RWPE1 (cell line): ENCODE data around the gene SLC39A11.
A peak's percentile ranks its signal among the peaks of the same experiment; 100 is the strongest.
"Not testable (repeated sequence)": the region's sequence is repeated elsewhere in the genome, so short reads cannot be mapped to it uniquely, and the experiment has no call there.

Source experiments
- CTCF ChIA-PET: fragments of 350-600 bp; sonication (Branson Sonifier 250); formaldehyde crosslinking; extraction: SDS; loops from one replicate; lab custom pipeline; 2021; lab: Yijun Ruan, JAX
- POLR2A ChIA-PET: fragments of 400-600 bp; formaldehyde crosslinking; extraction: SDS; loops from one replicate; lab custom pipeline; 2020; ENCODE audit warnings: antibody characterized with exemption; ENCODE audit not compliant: low non-redundant PET; lab: Yijun Ruan, JAX
- DNase-seq: peaks from one replicate; pipeline ENCODE4 v3.0.0; 2012; ENCODE audit warnings: low spot score
- H3K27ac ChIP-seq: fragments of 450-650 bp; 2 replicates; pipeline ENCODE4 v1.5.1; 2017
- CTCF ChIP-seq: fragments of 450-650 bp; conservative IDR thresholded peaks from 2 replicates; pipeline ENCODE4 v1.5.1; 2017; ENCODE audit warnings: low read depth, mild to moderate bottlenecking

SLC39A11 gene

GRCh38 chr17:73064084-73064938 lies 28.2 kb downstream of the SLC39A11 start:
- DNase-seq = no peak
- CTCF ChIA-PET = no interaction called here
- H3K27ac ChIP-seq = no peak overlapping the region
- POLR2A ChIA-PET = interaction anchor here (1.0 kb wide), 1 partner anchor 11 kb away, joined by 4 read pairs; no protein-coding TSS in a partner anchor
- no peak for TF ChIP-seq CTCF

DNA sequence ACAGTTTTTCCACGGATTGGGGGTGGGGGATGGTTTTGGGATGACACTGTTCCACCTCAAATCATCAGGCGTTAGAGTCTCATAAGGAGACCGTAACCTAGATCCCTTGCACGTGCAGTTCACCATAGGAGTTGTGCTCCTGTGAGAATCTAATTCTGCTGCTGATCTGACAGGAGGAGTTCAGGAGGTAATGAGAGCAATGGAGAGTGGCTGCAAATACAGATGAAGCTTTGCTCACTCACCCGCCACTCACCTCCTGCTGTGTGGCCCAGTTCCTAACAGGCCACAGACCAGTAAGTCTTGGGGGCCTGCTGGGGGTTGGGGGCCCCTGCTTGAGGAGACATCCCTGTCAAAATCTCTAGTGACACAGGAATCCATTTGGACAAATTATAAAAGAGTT lies 29.8 kb downstream of the SLC39A11 start:
- CTCF ChIA-PET = no interaction called here
- DNase-seq = no peak
- no peak overlapping the region for H3K27ac ChIP-seq
- no peak for TF ChIP-seq CTCF
- POLR2A ChIA-PET = no interaction called here

DNA sequence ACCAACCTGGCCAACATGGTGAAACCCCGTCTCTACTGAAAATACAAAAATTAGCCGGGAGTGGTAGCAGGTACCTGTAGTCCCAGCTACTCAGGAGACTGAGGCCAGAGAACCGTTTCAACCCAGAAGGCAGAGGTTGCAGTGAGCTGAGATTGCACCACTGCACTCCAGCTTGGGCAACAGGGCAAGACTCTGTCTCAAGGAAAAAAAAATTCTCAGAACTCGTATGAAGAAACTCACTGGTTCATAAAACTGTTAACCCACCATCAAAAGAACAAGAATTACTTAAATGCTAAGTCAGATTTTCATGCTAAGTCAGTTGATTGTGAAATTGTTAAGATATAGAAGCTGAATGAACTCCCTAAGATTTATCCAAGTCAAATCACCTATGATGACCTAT lies 31.3 kb downstream of the SLC39A11 start:
- H3K27ac ChIP-seq = no peak overlapping the region
- no peak for DNase-seq
- no peak for TF ChIP-seq CTCF
- ChIA-PET CTCF (interaction anchor here (0.7 kb wide), 1 partner anchor 28 kb away, joined by 4 read pairs; no protein-coding TSS in a partner anchor), POLR2A (no interaction called here)

GRCh38 chr17:73060721-73061120 lies 31.8 kb downstream of the SLC39A11 start:
- H3K27ac ChIP-seq = no peak overlapping the region
- POLR2A ChIA-PET = no interaction called here
- CTCF ChIA-PET = no interaction called here
- no peak for DNase-seq
- no peak for TF ChIP-seq CTCF

- CTCF ChIA-PET, H3K27ac ChIP-seq, POLR2A ChIA-PET: not testable (repeated sequence)
- peak; percentile 8 for DNase-seq
Measured at GRCh38 chr17:73059713-73060112, 32.8 kb downstream of the SLC39A11 start.

DNA sequence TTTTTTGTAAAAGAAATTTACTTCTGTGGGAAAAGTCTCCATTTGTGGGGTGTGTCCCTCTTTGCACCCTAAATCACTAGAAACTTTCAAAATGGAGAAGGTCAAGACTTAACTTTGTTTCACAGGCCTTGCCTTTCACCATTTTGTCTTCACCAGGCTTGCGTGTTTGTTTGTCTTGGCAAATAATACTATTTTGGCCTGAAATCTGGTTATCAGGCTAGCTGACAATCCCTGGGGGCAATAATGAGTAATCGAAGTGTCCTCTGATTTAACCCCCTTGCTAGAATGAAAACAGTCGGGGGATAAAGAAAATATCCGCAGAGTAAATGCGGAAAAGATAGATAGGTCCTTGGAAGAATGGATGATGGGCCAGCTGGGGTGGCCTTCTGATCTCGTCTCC lies 34.5 kb downstream of the SLC39A11 start:
- ChIA-PET POLR2A (no interaction called here), CTCF (no interaction called here)
- no peak for DNase-seq
- H3K27ac ChIP-seq = no peak overlapping the region
- no peak for TF ChIP-seq CTCF

- H3K27ac ChIP-seq = no peak overlapping the region
- ChIA-PET CTCF (no interaction called here), POLR2A (no interaction called here)
- no peak for DNase-seq
- TF ChIP-seq CTCF = no peak
Measured at GRCh38 chr17:73057196-73057595, 35.3 kb downstream of the SLC39A11 start.
